Fibroblast of pulmonary artery (primary cell): ENCODE measurements around the gene BTG4.

ENCODE experiments used
- DNase-seq: peaks from one replicate; pipeline ENCODE4 v3.0.0-alpha.2; 2010; ENCODE audit warnings: low read depth
- H3K4me3 ChIP-seq: replicated peaks from 2 replicates; pipeline ENCODE4 v1.5.1; 2011; ENCODE audit warnings: low read depth, mild to moderate bottlenecking, control low read depth, low read length, moderate library complexity
- CTCF ChIP-seq: IDR thresholded peaks from 2 replicates; pipeline ENCODE4 v1.5.1; 2011; ENCODE audit warnings: mild to moderate bottlenecking, control low read depth, low read length, inconsistent platforms; ENCODE audit errors: missing control alignments

Gene BTG4

GRCh38 chr11:111476366-111476765, 35.8 kb downstream of the BTG4 start:
- H3K4me3 ChIP-seq = no peak overlapping the region
- no peak for DNase-seq
- no peak for TF ChIP-seq CTCF

GRCh38 chr11:111474432-111474831, 37.8 kb downstream of the BTG4 start:
- no peak for TF ChIP-seq CTCF
- no peak overlapping the region for H3K4me3 ChIP-seq
- DNase-seq = no peak

GRCh38 chr11:111472228-111472627, 40.0 kb downstream of the BTG4 start:
- TF ChIP-seq CTCF = no peak
- H3K4me3 ChIP-seq = no peak overlapping the region
- DNase-seq = no peak

GRCh38 chr11:111469200-111469599, 43.0 kb downstream of the BTG4 start:
- no peak overlapping the region for H3K4me3 ChIP-seq
- no peak for DNase-seq
- no peak for TF ChIP-seq CTCF

- no peak for TF ChIP-seq CTCF
- DNase-seq = no peak
- H3K4me3 ChIP-seq = no peak overlapping the region
These were observed 45.6 kb downstream of the BTG4 start for GRCh38 chr11:111466615-111467014.

- peak; percentile 12 for DNase-seq
- H3K4me3 ChIP-seq = no peak overlapping the region
- no peak for TF ChIP-seq CTCF
These were observed 46.8 kb downstream of the BTG4 start for GRCh38 chr11:111465400-111465799.

- no peak for TF ChIP-seq CTCF
- no peak overlapping the region for H3K4me3 ChIP-seq
- no peak for DNase-seq
These were observed 48.9 kb downstream of the BTG4 start for GRCh38 chr11:111463276-111463675.
